OCI-M1 (cell line): ENCODE measurements around the gene ADGRV1.
A peak's percentile ranks its signal among the peaks of the same experiment; 100 is the strongest.
"Not testable (repeated sequence)": the region's sequence is repeated elsewhere in the genome, so short reads cannot be mapped to it uniquely, and the experiment has no call there.

Experiments
- DNase-seq: peaks from one replicate; lab custom pipeline; 2025; lab: John Stamatoyannopoulos, UW

ADGRV1 gene

GRCh38 chr5:90824436-90824835 is 265.8 kb downstream of the ADGRV1 start:
- DNase-seq = no peak

GRCh38 chr5:90830058-90830457 is 271.5 kb downstream of the ADGRV1 start:
- no peak for DNase-seq

- no peak for DNase-seq
These were observed 275.2 kb downstream of the ADGRV1 start for GRCh38 chr5:90833753-90834152.

- DNase-seq = no peak
These were observed 276.1 kb downstream of the ADGRV1 start for GRCh38 chr5:90834711-90835110.

- DNase-seq = peak; percentile 72
These were observed 284.8 kb downstream of the ADGRV1 start for GRCh38 chr5:90843443-90843842.

- DNase-seq = no peak
These were observed 286.3 kb downstream of the ADGRV1 start for GRCh38 chr5:90844931-90845330.

- DNase-seq = peak; percentile 56
These were observed 287.3 kb downstream of the ADGRV1 start for GRCh38 chr5:90845723-90846554.

- not testable (repeated sequence) for DNase-seq
These were observed 289.0 kb downstream of the ADGRV1 start for GRCh38 chr5:90847606-90848005.

- no peak for DNase-seq
These were observed 291.3 kb downstream of the ADGRV1 start for GRCh38 chr5:90849939-90850338.

GRCh38 chr5:90852531-90852930 is 293.9 kb downstream of the ADGRV1 start:
- DNase-seq = no peak

- no peak for DNase-seq
These were observed 295.2 kb downstream of the ADGRV1 start for GRCh38 chr5:90853750-90854149.

GRCh38 chr5:90854169-90854568 is 295.6 kb downstream of the ADGRV1 start:
- DNase-seq = no peak

- no peak for DNase-seq
These were observed 296.9 kb downstream of the ADGRV1 start for GRCh38 chr5:90855296-90856010.

- DNase-seq = no peak
These were observed 303.4 kb downstream of the ADGRV1 start for GRCh38 chr5:90861843-90862586.

GRCh38 chr5:90865180-90865579 is 306.6 kb downstream of the ADGRV1 start:
- no peak for DNase-seq

- DNase-seq = peak; percentile 60
These were observed 307.7 kb downstream of the ADGRV1 start for GRCh38 chr5:90866333-90866732.

GRCh38 chr5:90866915-90867731 is 308.5 kb downstream of the ADGRV1 start:
- peak; percentile 44 for DNase-seq

- DNase-seq = no peak
These were observed 310.2 kb downstream of the ADGRV1 start for GRCh38 chr5:90868799-90869198.

GRCh38 chr5:90871391-90871991 is 312.9 kb downstream of the ADGRV1 start:
- DNase-seq = no peak

- DNase-seq = peak; percentile 11
These were observed 314.5 kb downstream of the ADGRV1 start for GRCh38 chr5:90873033-90873517.

GRCh38 chr5:90874066-90874465 is 315.5 kb downstream of the ADGRV1 start:
- no peak for DNase-seq
